Amniotic epithelial cell (primary cell): ENCODE data around the gene CCDC69.
A peak's percentile ranks its signal among the peaks of the same experiment; 100 is the strongest.
"Not testable (repeated sequence)": the region's sequence is repeated elsewhere in the genome, so short reads cannot be mapped to it uniquely, and the experiment has no call there.

Experiments
- DNase-seq: peaks from one replicate; pipeline ENCODE4 v3.0.0-alpha.2; 2010; ENCODE audit warnings: low read depth

The CCDC69 gene

GRCh38 chr5:151192626-151193025 lies 31.3 kb downstream of the CCDC69 start:
- no peak for DNase-seq

- DNase-seq = no peak
These were observed 32.2 kb downstream of the CCDC69 start for GRCh38 chr5:151191661-151192060.

- no peak for DNase-seq
These were observed 34.7 kb downstream of the CCDC69 start for GRCh38 chr5:151189151-151189550.

- no peak for DNase-seq
These were observed 37.4 kb downstream of the CCDC69 start for GRCh38 chr5:151186538-151186937.

- no peak for DNase-seq
These were observed 37.8 kb downstream of the CCDC69 start for GRCh38 chr5:151186052-151186451.

GRCh38 chr5:151184316-151185042 lies 39.4 kb downstream of the CCDC69 start:
- DNase-seq = peak; percentile 54

- DNase-seq = peak; percentile 86
These were observed 40.2 kb downstream of the CCDC69 start for GRCh38 chr5:151183456-151184245.

- no peak for DNase-seq
These were observed 40.9 kb downstream of the CCDC69 start for GRCh38 chr5:151182976-151183375.

GRCh38 chr5:151182524-151182900 lies 41.4 kb downstream of the CCDC69 start:
- no peak for DNase-seq

- DNase-seq = no peak
These were observed 41.9 kb downstream of the CCDC69 start for GRCh38 chr5:151181818-151182523.

GRCh38 chr5:151180291-151180690 lies 43.6 kb downstream of the CCDC69 start:
- no peak for DNase-seq

GRCh38 chr5:151179489-151179840 lies 44.4 kb downstream of the CCDC69 start:
- DNase-seq = no peak

- no peak for DNase-seq
These were observed 45.0 kb downstream of the CCDC69 start for GRCh38 chr5:151178777-151179488.

- DNase-seq = no peak
These were observed 45.5 kb downstream of the CCDC69 start for GRCh38 chr5:151178372-151178771.

GRCh38 chr5:151176268-151176667 lies 47.6 kb downstream of the CCDC69 start:
- DNase-seq = not testable (repeated sequence)

- DNase-seq = no peak
These were observed 49.2 kb downstream of the CCDC69 start for GRCh38 chr5:151174612-151175101.

- DNase-seq = no peak
These were observed 49.9 kb downstream of the CCDC69 start for GRCh38 chr5:151173711-151174611.

GRCh38 chr5:151171529-151171928 lies 52.4 kb downstream of the CCDC69 start:
- no peak for DNase-seq

GRCh38 chr5:151168602-151169344 lies 55.1 kb downstream of the CCDC69 start:
- DNase-seq = no peak

- no peak for DNase-seq
These were observed 56.9 kb downstream of the CCDC69 start for GRCh38 chr5:151167022-151167421.
